ENCODE measurements around the gene GABRR3.

GRCh38 chr3:98048586-98048985 lies 13.5 kb upstream of the GABRR3 start:
- TF ChIP-seq CTCF (IDR thresholded peaks at IDR 0.05; ENCODE audit: poor library complexity, severe bottlenecking) (no peak), EZH2 (IDR thresholded peaks at IDR 0.05; ENCODE audit: borderline replicate concordance, insufficient read depth, low read length, poor library complexity, severe bottlenecking) (no peak), RAD21 (conservative IDR thresholded peaks at IDR 0.05) (no peak), MXI1 (conservative IDR thresholded peaks at IDR 0.05; ENCODE audit: poor library complexity, severe bottlenecking) (no peak), POLR2AphosphoS5 (IDR thresholded peaks at IDR 0.05) (no peak)

Measured in neural cell (in vitro differentiated cells).